ENCODE data around the gene SHROOM1.

DNA sequence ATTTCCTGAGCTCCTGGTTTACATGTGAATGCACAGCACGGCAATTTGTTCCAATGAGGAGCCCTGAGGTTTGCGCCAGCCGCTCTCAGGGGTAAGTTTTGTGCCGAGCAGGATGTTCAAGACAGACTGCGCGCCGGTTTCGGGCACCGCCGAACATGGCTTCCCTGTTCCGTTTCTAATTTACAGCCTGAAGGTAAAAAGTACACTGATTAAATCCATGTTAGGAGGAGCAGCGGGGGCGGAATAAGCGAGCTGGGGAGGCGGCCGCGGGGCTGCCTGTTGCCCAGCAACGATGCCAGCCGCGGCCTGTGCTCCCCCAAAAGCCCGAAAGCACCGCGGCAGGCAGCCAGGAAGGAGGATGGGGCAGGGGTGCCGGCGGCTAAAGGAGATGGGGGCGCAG, 11.0 kb downstream of the SHROOM1 start:
- TF ChIP-seq POLR2AphosphoS5 (IDR thresholded peaks at IDR 0.05; ENCODE audit: low read depth, low read length) (no peak), POLR2A (IDR thresholded peaks at IDR 0.05; ENCODE audit: low read depth, low read length) (no peak)
